ENCODE results near the gene CHRND. TPM values are rescaled to one million over a fixed set of nuclear protein-coding genes. Genes with fewer than 3 reads are reported as not detected.
"Not testable (repeated sequence)": the region's sequence is repeated elsewhere in the genome, so short reads cannot be mapped to it uniquely, and the experiment has no call there.

The CHRND gene
- total RNA-seq, 1 experiment from 2014 or later = not detected

GRCh38 chr2:232569541-232569940 is 43.6 kb downstream of the CHRND start:
- no peaks in the 10 kb centered on the region for H3K9me3 Mint-ChIP-seq
- no peaks in the 10 kb centered on the region for H3K27me3 Mint-ChIP-seq (ENCODE audit: low read depth)
- TF ChIP-seq, protein P1, sequence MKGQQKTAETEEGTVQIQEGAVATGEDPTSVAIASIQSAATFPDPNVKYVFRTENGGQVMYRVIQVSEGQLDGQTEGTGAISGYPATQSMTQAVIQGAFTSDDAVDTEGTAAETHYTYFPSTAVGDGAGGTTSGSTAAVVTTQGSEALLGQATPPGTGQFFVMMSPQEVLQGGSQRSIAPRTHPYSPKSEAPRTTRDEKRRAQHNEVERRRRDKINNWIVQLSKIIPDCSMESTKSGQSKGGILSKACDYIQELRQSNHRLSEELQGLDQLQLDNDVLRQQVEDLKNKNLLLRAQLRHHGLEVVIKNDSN (CRISPR knock-in tag; IDR thresholded peaks at IDR 0.05) = no peak
- no peak for TF ChIP-seq JUN (CRISPR knock-in tag; IDR thresholded peaks at IDR 0.05)
- no peak for TF ChIP-seq CDX4 (CRISPR knock-in tag; IDR thresholded peaks at IDR 0.05; ENCODE audit: borderline replicate concordance)
- no peak for TF ChIP-seq CBFB (CRISPR knock-in tag; IDR thresholded peaks at IDR 0.05; ENCODE audit: low read depth)
- TF ChIP-seq ELF4 (CRISPR knock-in tag; IDR thresholded peaks at IDR 0.05; ENCODE audit: low read depth) = no peak
- no peak overlapping the region for H3K4me3 Mint-ChIP-seq
- DNase-seq (ENCODE audit: low spot score) = no peak
- no peaks in the 10 kb centered on the region for H3K4me1 Mint-ChIP-seq
- peaks cover 58% of the 10 kb centered on the region for H3K36me3 Mint-ChIP-seq
- ChIA-PET CTCF (no interaction called here), POLR2A (no interaction called here)
- no peak for ATAC-seq
- no peak overlapping the region for H3K27ac Mint-ChIP-seq

GRCh38 chr2:232570481-232570880 is 44.5 kb downstream of the CHRND start:
- DNase-seq (ENCODE audit: low spot score); CTCF ChIA-PET; H3K27ac Mint-ChIP-seq; H3K4me3 Mint-ChIP-seq; H3K9me3 Mint-ChIP-seq; H3K27me3 Mint-ChIP-seq (ENCODE audit: low read depth); H3K4me1 Mint-ChIP-seq; ATAC-seq: not testable (repeated sequence)
- POLR2A ChIA-PET = interaction anchor here (0.7 kb wide), 1 partner anchor 9 kb away, joined by 3 read pairs; no protein-coding TSS in a partner anchor
- H3K36me3 Mint-ChIP-seq = peaks cover 57% of the 10 kb centered on the region

DNA sequence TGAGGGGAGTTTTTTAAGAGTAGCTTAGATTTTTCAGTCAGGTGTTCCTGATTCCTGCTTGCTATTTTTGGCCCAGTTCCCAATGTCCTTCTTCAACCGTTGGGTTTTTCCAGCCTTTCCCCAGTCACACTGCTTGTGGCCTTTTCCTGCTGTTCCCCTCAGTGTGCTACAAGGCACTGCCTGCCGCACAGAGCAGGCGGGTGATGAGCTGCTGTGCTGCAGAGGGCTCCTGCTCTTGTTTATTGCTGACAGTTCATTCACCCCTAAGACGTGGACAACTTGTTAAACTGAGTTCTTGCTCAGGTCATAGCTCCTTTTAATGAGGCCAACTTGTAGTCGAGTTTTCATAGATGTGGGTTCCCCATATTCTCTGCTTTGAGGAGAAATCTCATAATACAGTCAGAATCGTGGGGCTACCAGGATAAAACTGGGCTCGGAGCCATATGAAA is 45.1 kb downstream of the CHRND start:
- Mint-ChIP-seq H3K9me3 (no peaks in the 10 kb centered on the region), H3K27ac (no peak overlapping the region), H3K36me3 (peaks cover 53% of the 10 kb centered on the region), H3K4me3 (no peak overlapping the region), H3K27me3 (ENCODE audit: low read depth) (no peaks in the 10 kb centered on the region), H3K4me1 (no peaks in the 10 kb centered on the region)
- ChIA-PET CTCF (no interaction called here), POLR2A (no interaction called here)
- TF ChIP-seq HMGA2 (CRISPR knock-in tag; IDR thresholded peaks at IDR 0.05) (no peak), E2F5 (CRISPR knock-in tag; IDR thresholded peaks at IDR 0.05) (no peak), NFATC4 (CRISPR knock-in tag; IDR thresholded peaks at IDR 0.05) (no peak), ERG (CRISPR knock-in tag; IDR thresholded peaks at IDR 0.05) (no peak), E2F1 (CRISPR knock-in tag; IDR thresholded peaks at IDR 0.05) (no peak), CREM (CRISPR knock-in tag; IDR thresholded peaks at IDR 0.05) (no peak), JAZF1 (CRISPR knock-in tag; IDR thresholded peaks at IDR 0.05) (no peak), SMAD4 (CRISPR knock-in tag; IDR thresholded peaks at IDR 0.05) (no peak), ZNF121 (CRISPR knock-in tag; IDR thresholded peaks at IDR 0.05) (no peak), ARID4B (CRISPR knock-in tag; IDR thresholded peaks at IDR 0.05; ENCODE audit: borderline replicate concordance) (no peak)
- TF ChIP-seq, protein P2, sequence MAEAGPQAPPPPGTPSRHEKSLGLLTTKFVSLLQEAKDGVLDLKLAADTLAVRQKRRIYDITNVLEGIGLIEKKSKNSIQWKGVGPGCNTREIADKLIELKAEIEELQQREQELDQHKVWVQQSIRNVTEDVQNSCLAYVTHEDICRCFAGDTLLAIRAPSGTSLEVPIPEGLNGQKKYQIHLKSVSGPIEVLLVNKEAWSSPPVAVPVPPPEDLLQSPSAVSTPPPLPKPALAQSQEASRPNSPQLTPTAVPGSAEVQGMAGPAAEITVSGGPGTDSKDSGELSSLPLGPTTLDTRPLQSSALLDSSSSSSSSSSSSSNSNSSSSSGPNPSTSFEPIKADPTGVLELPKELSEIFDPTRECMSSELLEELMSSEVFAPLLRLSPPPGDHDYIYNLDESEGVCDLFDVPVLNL (CRISPR knock-in tag; IDR thresholded peaks at IDR 0.05; ENCODE audit: borderline replicate concordance, low read depth) = no peak
- TF ChIP-seq, protein P3, sequence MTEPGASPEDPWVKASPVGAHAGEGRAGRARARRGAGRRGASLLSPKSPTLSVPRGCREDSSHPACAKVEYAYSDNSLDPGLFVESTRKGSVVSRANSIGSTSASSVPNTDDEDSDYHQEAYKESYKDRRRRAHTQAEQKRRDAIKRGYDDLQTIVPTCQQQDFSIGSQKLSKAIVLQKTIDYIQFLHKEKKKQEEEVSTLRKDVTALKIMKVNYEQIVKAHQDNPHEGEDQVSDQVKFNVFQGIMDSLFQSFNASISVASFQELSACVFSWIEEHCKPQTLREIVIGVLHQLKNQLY (CRISPR knock-in tag; IDR thresholded peaks at IDR 0.05) = no peak
- TF ChIP-seq, protein P4, sequence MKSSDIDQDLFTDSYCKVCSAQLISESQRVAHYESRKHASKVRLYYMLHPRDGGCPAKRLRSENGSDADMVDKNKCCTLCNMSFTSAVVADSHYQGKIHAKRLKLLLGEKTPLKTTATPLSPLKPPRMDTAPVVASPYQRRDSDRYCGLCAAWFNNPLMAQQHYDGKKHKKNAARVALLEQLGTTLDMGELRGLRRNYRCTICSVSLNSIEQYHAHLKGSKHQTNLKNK (CRISPR knock-in tag; IDR thresholded peaks at IDR 0.05) = no peak
- ATAC-seq (no peak), DNase-seq (ENCODE audit: low spot score) (no peak)
